Measurements from ENCODE around the gene CYP8B1.

GRCh38 chr3:42902257-42902656 is 26.6 kb upstream of the CYP8B1 start:
- TF ChIP-seq YY1 (tag by site-specific recombination; IDR thresholded peaks at IDR 0.05) = no peak
- no peak for TF ChIP-seq CTCF (tag by site-specific recombination; IDR thresholded peaks at IDR 0.05)
- no peak for TF ChIP-seq ZNF174 (tag by site-specific recombination; IDR thresholded peaks at IDR 0.05)
- TF ChIP-seq EGR2 (tag by site-specific recombination; IDR thresholded peaks at IDR 0.05; ENCODE audit: low read depth) = no peak
- no peak for TF ChIP-seq ZBTB17 (tag by site-specific recombination; IDR thresholded peaks at IDR 0.05)
